Trophoblast cell (in vitro differentiated cells and primary cell): ENCODE results near the gene GHITM.

Experiments
- DNase-seq, 2 donors: peaks; one replicate each; pipeline ENCODE4 v3.0.0-alpha.2; 2016
- H2AFZ ChIP-seq: 2 replicates; pipeline ENCODE4 v1.6.1; 2013; ENCODE audit warnings: low read length, moderate library complexity, mild to moderate bottlenecking; ENCODE audit not compliant: insufficient read depth, poor library complexity
- H2AK5ac ChIP-seq: 2 replicates; pipeline ENCODE4 v1.6.1; 2013; ENCODE audit warnings: mild to moderate bottlenecking, low read length
- H2BK120ac ChIP-seq: 2 replicates; pipeline ENCODE4 v1.6.1; 2013; ENCODE audit warnings: low read length, mild to moderate bottlenecking, moderate library complexity; ENCODE audit not compliant: insufficient read depth, poor library complexity
- H2BK12ac ChIP-seq: 2 replicates; pipeline ENCODE4 v1.6.1; 2013; ENCODE audit warnings: mild to moderate bottlenecking, low read length, moderate library complexity
- H2BK5ac ChIP-seq: 2 replicates; pipeline ENCODE4 v1.6.1; 2013; ENCODE audit warnings: low read length, low read depth, moderate library complexity, mild to moderate bottlenecking; ENCODE audit not compliant: poor library complexity
- H3K14ac ChIP-seq: 2 replicates; pipeline ENCODE4 v1.6.1; 2013; ENCODE audit warnings: mild to moderate bottlenecking, low read length
- H3K18ac ChIP-seq: 2 replicates; pipeline ENCODE4 v1.6.1; 2013; ENCODE audit warnings: mild to moderate bottlenecking, low read length
- H3K23ac ChIP-seq: 2 replicates; pipeline ENCODE4 v1.6.1; 2013; ENCODE audit warnings: low read length
- H3K27ac ChIP-seq: 2 replicates; pipeline ENCODE4 v1.5.1; 2013; ENCODE audit warnings: low read depth, mild to moderate bottlenecking, inconsistent platforms, low read length, moderate library complexity
- H3K27me3 ChIP-seq: 2 replicates; pipeline ENCODE4 v1.6.1; 2013; ENCODE audit warnings: inconsistent platforms, mild to moderate bottlenecking, low read length, moderate library complexity; ENCODE audit not compliant: insufficient read depth
- H3K36me3 ChIP-seq, 2 experiments: 1 replicate in 1 of 2; 2 replicates in 1 of 2; pipeline ENCODE4 v1.6.1; 2013; ENCODE audit warnings: low read length in 2 of 2, mild to moderate bottlenecking in 2 of 2, moderate library complexity in 1 of 2; ENCODE audit not compliant: insufficient read depth in 2 of 2, control insufficient read depth in 1 of 2
- H3K4ac ChIP-seq: 2 replicates; pipeline ENCODE4 v1.6.1; 2013; ENCODE audit warnings: low read depth, mild to moderate bottlenecking, low read length, moderate library complexity
- H3K4me1 ChIP-seq, 2 experiments: 1 replicate in 1 of 2; 2 replicates in 1 of 2; pipeline ENCODE4 v1.6.1; 2013; ENCODE audit warnings: low read length in 2 of 2, mild to moderate bottlenecking in 2 of 2, moderate library complexity in 1 of 2; ENCODE audit not compliant: insufficient read depth in 2 of 2, control insufficient read depth in 1 of 2
- H3K4me2 ChIP-seq: 2 replicates; pipeline ENCODE4 v1.6.1; 2013; ENCODE audit warnings: inconsistent platforms, mild to moderate bottlenecking, low read length, moderate library complexity
- H3K4me3 ChIP-seq: 2 replicates; pipeline ENCODE4 v1.5.1; 2013; ENCODE audit warnings: mild to moderate bottlenecking, low read depth, low read length, inconsistent platforms
- H3K79me1 ChIP-seq: one replicate; pipeline ENCODE4 v1.6.1; 2013; ENCODE audit warnings: low read length
- H3K79me2 ChIP-seq: 2 replicates; pipeline ENCODE4 v1.6.1; 2013; ENCODE audit warnings: low read length, mild to moderate bottlenecking; ENCODE audit not compliant: control insufficient read depth, insufficient read depth, poor library complexity
- H3K9ac ChIP-seq: 2 replicates; pipeline ENCODE4 v1.6.1; 2013; ENCODE audit warnings: mild to moderate bottlenecking, low read length
- H3K9me3 ChIP-seq: 2 replicates; pipeline ENCODE4 v1.6.1; 2013; ENCODE audit warnings: low read depth, mild to moderate bottlenecking, control low read depth, inconsistent platforms, low read length; ENCODE audit not compliant: insufficient read depth
- H4K12ac ChIP-seq: 2 replicates; pipeline ENCODE4 v1.6.1; 2013; ENCODE audit warnings: low read depth, mild to moderate bottlenecking, low read length, moderate library complexity
- H4K8ac ChIP-seq: 2 replicates; pipeline ENCODE4 v1.6.1; 2013; ENCODE audit warnings: low read depth, mild to moderate bottlenecking, low read length, moderate library complexity
- H4K91ac ChIP-seq: one replicate; pipeline ENCODE4 v1.6.1; 2013; ENCODE audit warnings: low read depth, mild to moderate bottlenecking, low read length, moderate library complexity
- WGBS: extraction: QIAGEN DNeasy Blood & Tissue Kit; methylation state at CpG from one replicate; pipeline ENCODE4 v1.1.7; 2013; ENCODE audit warnings: missing lambda C conversion rate; ENCODE audit not compliant: insufficient read length, insufficient coverage; ENCODE audit errors: extremely low coverage; 5-methylcytosine and 5-hydroxymethylcytosine counted together

Gene GHITM

DNA sequence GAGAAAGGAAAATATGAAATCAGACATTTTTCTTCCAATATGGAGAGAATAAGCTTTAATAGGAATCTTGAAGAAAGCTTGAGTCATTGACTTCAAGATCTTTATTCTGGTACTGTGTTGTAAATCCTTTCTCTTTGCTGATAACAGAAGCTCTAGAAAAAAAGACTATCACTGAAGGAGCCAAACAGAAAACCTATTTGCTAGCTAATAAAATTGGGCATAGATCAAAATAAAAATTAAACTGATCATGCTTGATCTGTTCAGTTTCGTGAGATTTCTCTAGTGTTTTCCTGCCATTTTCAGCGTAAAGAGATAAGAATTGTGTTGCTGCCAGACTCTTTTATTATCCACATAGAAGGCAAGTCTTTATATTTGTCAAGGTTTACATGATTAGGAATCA lies 1.5 kb upstream of the GHITM start:
- Histone ChIP-seq H3K18ac (no peak overlapping the region), H3K4me2 (no peak overlapping the region), H2AFZ (no peak overlapping the region), H2BK5ac (no peak overlapping the region), H2BK120ac (no peak overlapping the region), H3K4me3 (no peak overlapping the region), H3K9ac (no peak overlapping the region), H3K4me1 (peaks cover 6% of the 10 kb centered on the region in 2 experiments), H4K8ac (no peak overlapping the region), H4K12ac (no peak overlapping the region), H4K91ac (no peak overlapping the region), H3K9me3 (no peaks in the 10 kb centered on the region), H3K79me2 (peaks cover 10% of the 10 kb centered on the region), H3K79me1 (peaks cover 6% of the 10 kb centered on the region), H2AK5ac (no peak overlapping the region), H3K27me3 (no peaks in the 10 kb centered on the region), H3K4ac (no peak overlapping the region), H3K36me3 (peaks cover 0 to 2% of the 10 kb centered on the region in 2 experiments), H3K27ac (no peak overlapping the region), H3K23ac (no peak overlapping the region), H3K14ac (no peak overlapping the region), H2BK12ac (no peak overlapping the region)
- WGBS = no CpG with 5 or more reads among the region's 2 CpGs
- no peak for DNase-seq

DNA sequence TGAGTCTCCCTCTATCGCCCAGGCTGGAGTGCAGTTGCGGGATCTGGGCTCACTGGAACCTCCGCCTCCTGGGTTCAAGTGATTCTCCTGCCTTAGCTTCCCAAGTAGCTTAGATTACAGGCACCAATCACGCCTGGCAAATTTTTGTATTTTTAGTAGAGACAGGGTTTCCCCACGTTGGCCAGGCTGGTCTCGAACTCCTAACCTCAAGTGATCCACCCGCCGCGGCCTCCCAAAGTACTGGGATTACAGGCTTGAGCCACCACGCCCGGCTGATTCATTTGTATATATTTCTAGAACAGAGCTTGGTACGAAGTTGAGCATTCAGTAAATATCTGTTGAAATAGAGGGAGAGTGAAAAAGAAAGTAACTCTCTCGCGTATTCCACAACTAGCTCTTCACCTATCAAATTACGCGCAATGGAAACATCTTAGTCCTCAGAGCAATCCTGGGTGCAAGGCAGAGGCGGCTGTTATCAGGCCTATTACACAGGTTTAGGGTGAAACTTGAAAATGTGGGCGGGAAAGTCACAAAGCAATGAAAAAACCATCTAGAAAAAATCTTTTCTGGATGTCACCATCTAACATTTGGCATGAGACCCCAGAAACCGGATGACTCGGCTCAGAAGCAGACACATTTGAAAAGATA lies 707 bp upstream of the GHITM start:
- Histone ChIP-seq H3K9me3 (no peaks in the 10 kb centered on the region), H3K14ac (no peak overlapping the region), H3K4me1 (peaks cover 6% of the 10 kb centered on the region in 2 experiments), H2AK5ac (no peak overlapping the region), H3K36me3 (peaks cover 0 to 2% of the 10 kb centered on the region in 2 experiments), H3K18ac (no peak overlapping the region), H3K79me2 (peaks cover 10% of the 10 kb centered on the region), H3K9ac (no peak overlapping the region), H3K4ac (no peak overlapping the region), H4K8ac (peak overlapping the region; percentile 100), H3K4me3 (no peak overlapping the region), H3K4me2 (peak overlapping the region; percentile 45), H4K12ac (no peak overlapping the region), H4K91ac (peak overlapping the region; percentile 75), H3K27me3 (no peaks in the 10 kb centered on the region), H3K27ac (no peak overlapping the region), H3K79me1 (peaks cover 6% of the 10 kb centered on the region), H2BK12ac (no peak overlapping the region), H2BK5ac (no peak overlapping the region), H2BK120ac (no peak overlapping the region), H2AFZ (peak overlapping the region; percentile 39), H3K23ac (no peak overlapping the region)
- no CpG with 5 or more reads among the region's 20 CpGs for WGBS
- DNase-seq = peak in 1 of 2 donors; percentile 43

DNA sequence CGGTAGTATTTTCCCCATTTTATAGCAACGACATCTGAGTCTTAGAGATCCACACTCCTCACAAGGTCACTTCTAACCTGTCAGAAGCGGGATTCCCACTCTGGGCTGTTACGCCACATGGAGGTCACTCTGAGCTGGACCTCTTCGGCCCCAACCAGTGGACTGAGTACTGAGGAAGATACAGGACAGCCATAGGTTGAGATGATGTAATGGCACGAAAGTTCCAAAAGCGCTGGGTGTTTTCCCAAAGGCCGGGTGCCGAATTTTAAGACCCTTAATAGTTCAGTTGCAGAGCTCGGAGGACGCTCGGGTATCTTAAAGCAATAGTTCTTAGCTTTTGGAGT lies 699 bp downstream of the GHITM start:
- no peak overlapping the region for H2BK12ac ChIP-seq
- peak overlapping the region; percentile 99 for H4K8ac ChIP-seq
- peaks cover 6% of the 10 kb centered on the region for H3K79me1 ChIP-seq
- no CpG with 5 or more reads among the region's 12 CpGs for WGBS
- peak overlapping the region; percentile 88 for H4K91ac ChIP-seq
- peaks cover 6% of the 10 kb centered on the region in 2 experiments for H3K4me1 ChIP-seq
- H3K4me2 ChIP-seq = peak overlapping the region; percentile 91
- H3K27me3 ChIP-seq = no peaks in the 10 kb centered on the region
- no peak overlapping the region for H3K23ac ChIP-seq
- no peak overlapping the region for H2AFZ ChIP-seq
- peak overlapping the region; percentile 89 for H3K4me3 ChIP-seq
- H3K36me3 ChIP-seq = peaks cover 4 to 6% of the 10 kb centered on the region in 2 experiments
- H3K18ac ChIP-seq = no peak overlapping the region
- peak; percentile 69 to 71 for DNase-seq
- H3K27ac ChIP-seq = peak overlapping the region; percentile 91
- peak overlapping the region; percentile 97 for H3K14ac ChIP-seq
- peak overlapping the region; percentile 86 for H2BK5ac ChIP-seq
- H2BK120ac ChIP-seq = no peak overlapping the region
- H3K9ac ChIP-seq = peak overlapping the region; percentile 81
- H4K12ac ChIP-seq = peak overlapping the region; percentile 12
- H3K9me3 ChIP-seq = no peaks in the 10 kb centered on the region
- H3K79me2 ChIP-seq = peaks cover 10% of the 10 kb centered on the region
- no peak overlapping the region for H2AK5ac ChIP-seq
- H3K4ac ChIP-seq = peak overlapping the region; percentile 89

DNA sequence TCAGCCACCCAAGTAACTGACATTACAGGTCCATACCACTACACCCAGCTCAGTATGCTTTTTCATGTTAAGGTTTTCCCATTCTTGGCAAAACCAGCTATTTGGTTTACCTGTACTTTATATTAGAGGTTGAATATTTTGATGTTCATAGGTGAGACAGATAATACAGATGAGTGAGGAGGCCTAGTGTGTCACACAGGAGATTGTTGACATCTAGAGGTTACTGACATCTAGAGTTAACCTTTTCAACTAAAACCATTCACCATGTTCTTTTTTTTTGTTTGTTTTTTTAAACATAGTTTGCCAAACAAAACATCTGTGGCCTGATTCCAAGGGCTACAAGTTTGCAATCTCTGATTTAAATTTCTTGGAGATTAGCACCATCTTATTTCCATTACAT lies 8.0 kb downstream of the GHITM start:
- Histone ChIP-seq H2BK12ac (no peak overlapping the region), H4K8ac (no peak overlapping the region), H3K9me3 (no peaks in the 10 kb centered on the region), H2AK5ac (no peak overlapping the region), H3K4ac (no peak overlapping the region), H3K18ac (no peak overlapping the region), H4K91ac (no peak overlapping the region), H3K4me1 (no peaks in the 10 kb centered on the region), H3K4me2 (no peak overlapping the region), H2BK5ac (no peak overlapping the region), H3K36me3 (peaks cover 12 to 27% of the 10 kb centered on the region in 2 experiments), H3K79me2 (no peaks in the 10 kb centered on the region), H2BK120ac (no peak overlapping the region), H4K12ac (no peak overlapping the region), H3K27ac (no peak overlapping the region), H3K23ac (no peak overlapping the region), H3K14ac (no peak overlapping the region), H3K79me1 (no peaks in the 10 kb centered on the region), H2AFZ (no peak overlapping the region), H3K27me3 (no peaks in the 10 kb centered on the region), H3K4me3 (no peak overlapping the region), H3K9ac (no peak overlapping the region)
- no peak for DNase-seq
